OCI-LY3 (cell line): ENCODE results near the gene VKORC1.

Source experiments
- H2AFZ ChIP-seq: fragments of 200-600, 300-600 bp; shearing (Covaris generic); 2 replicates; pipeline ENCODE4 v1.6.0; 2014; ENCODE audit warnings: antibody characterized with exemption, low read depth, low read length
- H3K27ac ChIP-seq: fragments of 200-600, 300-600 bp; sonication (generic); 2 replicates; pipeline ENCODE4 v1.5.1; 2014; ENCODE audit warnings: mild to moderate bottlenecking, low read length, moderate library complexity, mixed read lengths
- H3K27me3 ChIP-seq: fragments of 200-600, 300-600 bp; sonication (generic); 2 replicates; pipeline ENCODE4 v1.6.1; 2014; ENCODE audit warnings: low read depth, low read length, mixed read lengths
- H3K36me3 ChIP-seq: fragments of 200-600, 300-600 bp; sonication (generic); replicated peaks from 2 replicates; pipeline ENCODE3; 2014; ENCODE audit warnings: low read depth, low read length, mixed read lengths
- H3K4me1 ChIP-seq: fragments of 300-600, 200-600 bp; sonication (generic); 2 replicates; pipeline ENCODE4 v1.6.1; 2014; ENCODE audit warnings: low read length, mixed read lengths
- H3K4me2 ChIP-seq: fragments of 200-600, 300-600 bp; sonication (generic); 2 replicates; pipeline ENCODE4 v1.6.1; 2014; ENCODE audit warnings: low read length, mixed read lengths
- H3K4me3 ChIP-seq: fragments of 300-600, 200-600 bp; sonication (generic); 2 replicates; pipeline ENCODE4 v1.5.1; 2014; ENCODE audit warnings: antibody characterized with exemption, mild to moderate bottlenecking, low read length, moderate library complexity
- H3K79me2 ChIP-seq: fragments of 300-600, 200-600 bp; shearing (Covaris generic); 2 replicates; pipeline ENCODE4 v1.6.1; 2014; ENCODE audit warnings: mild to moderate bottlenecking, low read length, mixed read lengths
- H3K9ac ChIP-seq: fragments of 300-600, 200-600 bp; shearing (Covaris generic); 2 replicates; pipeline ENCODE4 v1.6.0; 2014; ENCODE audit warnings: mild to moderate bottlenecking, low read length, moderate library complexity
- H3K9me3 ChIP-seq: fragments of 200-600, 300-600 bp; shearing (Covaris generic); 2 replicates; pipeline ENCODE4 v1.6.1; 2014; ENCODE audit warnings: low read length, mixed read lengths; ENCODE audit not compliant: insufficient read depth
- H4K20me1 ChIP-seq: fragments of 200-600, 300-600 bp; sonication (generic); 2 replicates; pipeline ENCODE4 v1.6.1; 2016; ENCODE audit warnings: low read length, mixed read lengths; ENCODE audit not compliant: insufficient read depth
- CTCF ChIP-seq: fragments of 200-600, 300-600 bp; sonication (generic); IDR thresholded peaks from 2 replicates; pipeline ENCODE4 v1.5.1; 2014; ENCODE audit warnings: antibody characterized with exemption, low read length, low read depth
- EZH2phosphoT487 ChIP-seq: fragments of 200-600 bp; shearing (Covaris generic); IDR thresholded peaks from 2 replicates; pipeline ENCODE4 v1.6.1; 2018; ENCODE audit warnings: antibody characterized with exemption, mixed run types, low read depth

VKORC1 gene

GRCh38 chr16:31111881-31112466, 17.4 kb upstream of the VKORC1 start:
- no peak for TF ChIP-seq EZH2phosphoT487
- TF ChIP-seq CTCF = no peak
- no peak overlapping the region for H3K4me2 ChIP-seq
- no peaks in the 10 kb centered on the region for H3K27me3 ChIP-seq

GRCh38 chr16:31110106-31111034, 15.8 kb upstream of the VKORC1 start:
- H4K20me1 ChIP-seq = no peaks in the 10 kb centered on the region
- H3K4me1 ChIP-seq = peaks cover 19% of the 10 kb centered on the region
- no peak overlapping the region for H3K9ac ChIP-seq
- H3K4me2 ChIP-seq = no peak overlapping the region
- H3K4me3 ChIP-seq = no peak overlapping the region
- no peak overlapping the region for H3K27ac ChIP-seq
- H2AFZ ChIP-seq = no peak overlapping the region
- peaks cover 32% of the 10 kb centered on the region for H3K36me3 ChIP-seq
- TF ChIP-seq CTCF (no peak), EZH2phosphoT487 (no peak)
- H3K9me3 ChIP-seq = no peaks in the 10 kb centered on the region
- no peaks in the 10 kb centered on the region for H3K27me3 ChIP-seq
- peaks cover 10% of the 10 kb centered on the region; the same call in 1 of the 2 replicates for H3K79me2 ChIP-seq

More at GRCh38 chr16:31111881-31112466, 17.4 kb upstream of the VKORC1 start:
- Histone ChIP-seq H2AFZ (no peak overlapping the region), H3K9me3 (no peaks in the 10 kb centered on the region), H3K9ac (no peak overlapping the region), H3K4me3 (no peak overlapping the region), H3K27ac (no peak overlapping the region), H3K36me3 (peaks cover 32% of the 10 kb centered on the region), H3K4me1 (peaks cover 19% of the 10 kb centered on the region), H3K79me2 (peaks cover 10% of the 10 kb centered on the region; the same call in 1 of the 2 replicates), H4K20me1 (no peaks in the 10 kb centered on the region)

- H3K27me3 ChIP-seq = no peaks in the 10 kb centered on the region
- H3K79me2 ChIP-seq = peaks cover 10% of the 10 kb centered on the region; the same call in 1 of the 2 replicates
- H4K20me1 ChIP-seq = no peaks in the 10 kb centered on the region
- TF ChIP-seq CTCF = no peak
- H2AFZ ChIP-seq = no peak overlapping the region
- H3K9me3 ChIP-seq = no peaks in the 10 kb centered on the region
- peaks cover 32% of the 10 kb centered on the region for H3K36me3 ChIP-seq
- no peak overlapping the region for H3K9ac ChIP-seq
- no peak overlapping the region for H3K4me3 ChIP-seq
- no peak overlapping the region for H3K4me2 ChIP-seq
- H3K27ac ChIP-seq = no peak overlapping the region
- peaks cover 19% of the 10 kb centered on the region for H3K4me1 ChIP-seq
Measured at GRCh38 chr16:31109622-31110021, 15.0 kb upstream of the VKORC1 start.
